HG03558 (cell line): ENCODE results near the gene ZNF488.
"Not testable (repeated sequence)": the region's sequence is repeated elsewhere in the genome, so short reads cannot be mapped to it uniquely, and the experiment has no call there.

Experiments
- ATAC-seq: cut with Tn5 transposase; IDR thresholded peaks from one replicate; pipeline ENCODE4 v1.9.1; 2021; ENCODE audit warnings: moderate number of reproducible peaks; ENCODE audit not compliant: unreplicated experiment; ENCODE audit errors: extremely low read depth

The ZNF488 gene, protein sequence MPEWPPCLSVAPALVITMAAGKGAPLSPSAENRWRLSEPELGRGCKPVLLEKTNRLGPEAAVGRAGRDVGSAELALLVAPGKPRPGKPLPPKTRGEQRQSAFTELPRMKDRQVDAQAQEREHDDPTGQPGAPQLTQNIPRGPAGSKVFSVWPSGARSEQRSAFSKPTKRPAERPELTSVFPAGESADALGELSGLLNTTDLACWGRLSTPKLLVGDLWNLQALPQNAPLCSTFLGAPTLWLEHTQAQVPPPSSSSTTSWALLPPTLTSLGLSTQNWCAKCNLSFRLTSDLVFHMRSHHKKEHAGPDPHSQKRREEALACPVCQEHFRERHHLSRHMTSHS

DNA sequence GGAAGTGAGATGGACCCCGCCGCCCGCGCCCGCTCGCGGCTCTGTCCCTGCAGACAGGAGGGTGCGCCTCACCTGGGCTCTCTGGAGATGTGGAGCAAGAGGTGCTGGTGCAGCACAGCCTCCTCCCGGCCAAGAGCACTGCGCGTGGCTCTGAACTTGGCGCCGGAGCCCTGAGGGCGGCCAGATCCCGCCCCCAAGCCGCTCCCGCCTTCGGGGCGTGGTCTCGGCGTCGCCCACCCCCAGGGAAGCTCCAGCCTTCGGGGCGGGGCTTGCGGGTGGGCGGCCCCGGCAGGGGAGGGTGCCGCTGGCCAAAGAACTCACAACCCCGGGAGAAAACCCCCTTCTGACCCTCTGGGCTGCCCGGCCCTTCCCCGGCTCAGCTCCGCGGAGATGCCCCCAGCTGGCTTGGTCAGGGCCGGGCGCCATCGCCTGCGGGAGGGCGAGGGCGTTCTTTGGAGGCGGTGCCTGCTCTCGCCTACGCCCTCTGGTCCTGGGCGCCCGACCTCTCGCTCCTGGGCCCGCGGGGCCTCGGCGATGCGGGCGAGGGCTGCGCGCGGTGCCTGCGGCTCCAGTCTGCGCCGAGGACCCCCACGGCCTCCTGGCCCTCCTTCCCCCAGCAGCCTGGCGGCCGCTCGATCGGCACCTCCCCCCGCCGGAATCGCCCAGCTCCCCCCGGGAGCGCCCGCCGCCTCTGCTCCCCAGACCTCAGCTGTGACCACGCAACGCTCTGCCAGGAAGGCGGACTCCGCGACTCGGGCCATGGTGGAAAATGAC lies at the start of gene ZNF488:
Gene ZNF488 (minus strand): TSS at position 146 of the 774 bp plus-strand sequence. CDS start 15,464 bp downstream, outside the sequence.
- ATAC-seq = peak; percentile 52

DNA sequence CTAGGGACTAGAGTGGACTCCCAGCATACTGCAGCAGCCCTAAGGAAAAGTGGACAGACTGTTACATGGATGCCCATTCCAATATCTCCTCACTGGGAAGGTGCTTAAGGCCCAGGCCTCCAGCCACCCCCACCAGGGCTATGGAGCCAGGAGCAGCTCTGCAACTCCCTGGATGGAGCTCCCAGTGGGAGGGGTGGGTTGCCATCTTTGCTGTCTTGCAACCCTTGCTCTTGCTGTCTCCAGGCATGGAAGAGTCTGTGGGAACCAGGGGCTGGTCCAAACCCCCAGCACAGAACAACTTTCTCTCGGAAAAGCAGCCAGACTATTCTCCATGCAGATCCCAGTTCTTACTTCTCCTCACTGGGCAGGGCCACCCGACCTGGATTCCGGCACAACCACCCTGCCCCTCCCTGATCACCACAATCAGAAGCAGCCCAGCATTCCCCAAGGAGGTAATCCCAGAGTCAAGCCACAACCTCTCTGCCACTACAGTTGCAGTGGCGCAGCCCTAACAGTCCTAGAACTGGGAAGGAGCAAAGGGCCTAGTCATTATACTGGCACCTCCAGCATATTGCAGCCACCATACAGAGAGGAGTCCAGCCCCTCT lies 41.8 kb upstream of the ZNF488 start:
- ATAC-seq = no peak

DNA sequence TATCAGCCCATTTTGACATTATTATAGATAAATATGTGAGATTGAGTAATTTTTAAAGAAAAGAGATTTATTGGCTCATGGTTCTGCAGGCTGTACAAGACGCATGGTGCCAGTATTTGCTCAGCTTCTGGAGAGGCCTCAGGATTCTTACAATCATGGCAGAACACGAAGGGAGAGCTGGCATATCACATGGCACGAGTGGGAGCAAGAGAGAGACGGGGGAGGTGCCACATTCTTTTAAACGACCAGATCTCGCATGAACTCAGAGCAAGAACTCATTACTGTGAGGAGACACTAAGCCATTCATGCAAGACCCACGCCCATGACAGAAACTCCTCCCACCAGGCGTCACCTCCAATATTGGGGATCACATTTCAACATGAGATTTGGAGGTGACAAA lies 40.1 kb upstream of the ZNF488 start:
- ATAC-seq = no peak

DNA sequence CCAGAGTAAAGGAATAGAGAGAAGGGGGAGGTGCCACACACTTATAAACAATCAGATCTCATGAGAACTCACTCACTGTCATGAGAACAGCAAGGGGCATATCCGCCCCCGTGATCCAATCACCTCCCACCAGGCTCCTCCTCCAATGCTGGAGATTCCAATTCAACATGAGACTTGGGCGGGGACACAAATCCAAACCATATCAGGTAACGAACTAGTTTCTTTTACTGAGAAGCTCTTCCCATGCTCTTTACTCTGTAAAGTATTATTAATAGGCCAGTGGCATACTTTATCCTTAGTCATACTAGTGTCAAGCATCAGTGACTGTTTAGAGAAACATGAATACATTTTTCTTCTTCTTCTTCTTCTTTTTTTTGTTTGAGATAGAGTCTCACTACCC lies 39.4 kb upstream of the ZNF488 start:
- ATAC-seq = no peak

DNA sequence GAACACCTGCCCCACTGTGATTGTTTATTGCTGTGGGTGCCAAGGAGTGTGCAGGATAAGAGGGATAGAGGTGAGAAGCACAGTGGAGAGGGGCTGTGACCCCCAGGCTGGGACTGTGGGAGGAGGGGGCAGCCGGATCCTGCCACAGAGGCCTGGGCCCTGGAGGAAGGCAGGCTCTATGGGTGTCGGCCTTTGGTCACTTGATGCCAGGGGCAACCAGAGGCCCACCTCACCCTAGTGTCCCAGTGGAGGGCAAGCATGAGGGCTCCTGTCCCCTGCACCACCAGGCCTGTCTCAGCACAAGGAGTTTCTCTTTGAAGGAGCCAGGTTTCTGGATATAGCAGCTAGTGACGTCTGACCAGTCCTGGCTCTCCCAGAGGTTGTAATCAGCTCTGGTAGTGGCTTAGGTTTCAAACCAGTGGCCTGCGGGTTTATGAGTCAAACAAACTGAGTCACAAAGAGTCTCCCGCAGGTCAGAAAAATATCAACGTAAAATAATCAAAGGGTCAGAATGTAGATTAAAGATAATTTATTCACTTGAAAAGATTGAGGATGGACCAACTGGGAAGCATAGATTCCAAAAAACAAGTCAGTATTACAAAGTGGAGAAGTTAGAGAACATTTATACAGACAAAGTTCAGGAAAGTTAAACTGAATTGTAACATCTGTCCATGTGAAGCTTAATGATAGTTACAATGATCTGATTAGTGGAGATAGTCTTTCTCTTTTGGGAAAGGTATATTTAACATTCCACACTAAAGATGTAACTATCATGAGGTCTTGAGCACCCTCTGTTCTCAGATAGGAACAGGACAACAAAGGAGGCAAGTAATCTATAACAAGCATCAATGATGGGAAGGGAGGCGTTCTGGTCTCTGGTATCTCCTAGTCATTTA lies 37.2 kb upstream of the ZNF488 start:
- ATAC-seq = no peak

DNA sequence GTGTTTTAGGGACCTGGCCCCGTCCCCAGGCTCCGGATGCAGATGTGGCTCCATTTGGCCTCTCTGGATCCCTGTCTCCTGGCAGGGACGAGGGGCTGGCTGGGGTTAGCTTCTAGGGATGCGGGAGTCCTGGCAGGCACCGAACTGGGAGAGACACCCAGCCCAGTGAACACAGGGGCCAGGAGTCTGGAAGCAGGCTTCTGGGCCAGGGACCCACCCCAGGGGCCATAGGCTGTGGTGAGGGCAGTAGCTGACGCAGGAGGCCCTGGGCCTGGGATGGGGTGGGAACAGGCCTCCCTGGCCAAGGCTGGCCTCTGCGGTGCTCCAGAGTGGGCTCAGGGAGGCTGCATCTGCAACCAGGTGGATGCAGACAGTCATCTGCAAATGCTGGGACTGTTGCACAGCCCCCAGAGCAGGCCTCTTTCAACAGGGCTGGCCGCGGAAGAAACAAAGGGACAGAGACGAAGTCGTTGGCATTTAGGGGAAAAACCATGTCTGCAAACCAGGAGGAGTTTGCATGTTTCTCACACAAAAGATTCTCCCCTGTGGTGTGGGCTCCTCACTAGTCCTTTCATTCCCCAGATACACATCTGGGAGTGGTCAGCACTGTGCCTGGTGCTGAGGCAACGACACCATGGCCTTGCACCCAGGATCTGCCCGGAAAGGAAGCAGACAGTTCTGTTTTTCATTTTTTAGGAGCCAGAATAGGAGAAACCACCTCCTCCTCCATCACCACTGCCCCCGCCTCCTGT lies 36.4 kb upstream of the ZNF488 start:
- ATAC-seq = no peak

DNA sequence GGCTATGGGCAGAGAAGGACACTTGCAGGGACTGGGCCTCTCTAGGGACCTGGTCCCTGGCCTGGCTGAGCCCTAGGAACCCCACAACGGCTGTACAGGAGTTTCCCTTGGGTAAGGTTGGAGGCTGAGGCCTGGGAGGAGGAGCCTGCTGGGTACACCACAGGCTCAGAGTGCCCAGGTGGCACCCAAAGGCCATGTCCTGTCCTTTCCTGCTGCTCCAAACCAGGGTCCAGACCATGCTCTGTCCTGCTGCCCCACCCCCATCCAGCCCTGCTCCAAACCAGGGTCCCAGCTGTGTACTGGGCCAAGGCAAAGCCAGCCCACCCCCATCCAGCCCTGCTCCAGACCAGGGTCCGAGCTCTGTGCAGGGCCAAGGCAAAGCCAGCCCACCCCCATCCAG lies 35.3 kb upstream of the ZNF488 start:
- no peak for ATAC-seq

DNA sequence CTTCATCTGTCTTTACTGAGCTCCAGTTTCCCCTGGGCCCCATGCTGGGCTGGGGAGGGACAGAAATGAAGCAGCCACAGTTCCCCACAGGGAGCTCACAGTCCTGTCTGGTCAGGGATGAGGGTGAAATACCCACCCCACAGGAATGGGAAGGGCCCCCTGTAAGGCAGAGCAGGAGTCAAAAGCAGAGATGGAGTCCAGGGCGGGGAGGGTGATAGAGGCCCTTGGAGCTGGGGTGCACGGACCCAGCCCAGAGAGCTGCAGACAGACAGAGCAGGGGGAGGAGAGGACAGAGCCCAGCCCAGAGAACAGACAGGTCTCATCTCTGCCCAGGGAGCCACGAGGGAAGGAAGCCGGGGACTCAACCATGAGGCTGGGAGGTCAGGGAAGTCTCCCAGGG lies 34.9 kb upstream of the ZNF488 start:
- no peak for ATAC-seq

DNA sequence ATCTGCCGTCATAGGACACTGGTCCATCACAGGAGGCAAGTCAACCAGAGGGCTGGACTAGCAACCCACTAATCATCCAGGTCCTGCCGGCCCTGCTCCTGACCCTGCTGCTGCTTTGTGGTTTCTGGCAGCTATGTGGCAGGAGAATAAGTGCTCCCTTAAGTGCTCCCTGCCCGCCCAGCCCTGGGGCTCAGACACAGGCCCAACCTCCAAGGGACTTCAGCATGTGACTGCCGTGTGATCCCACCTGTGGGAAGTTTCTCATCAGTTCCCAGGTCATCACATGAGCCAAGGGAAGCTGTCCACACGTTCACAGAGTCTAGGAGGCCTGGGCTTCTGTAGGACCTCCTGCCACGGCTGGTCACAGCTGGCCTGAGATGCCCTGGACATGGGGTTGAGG lies 34.2 kb upstream of the ZNF488 start:
- no peak for ATAC-seq

DNA sequence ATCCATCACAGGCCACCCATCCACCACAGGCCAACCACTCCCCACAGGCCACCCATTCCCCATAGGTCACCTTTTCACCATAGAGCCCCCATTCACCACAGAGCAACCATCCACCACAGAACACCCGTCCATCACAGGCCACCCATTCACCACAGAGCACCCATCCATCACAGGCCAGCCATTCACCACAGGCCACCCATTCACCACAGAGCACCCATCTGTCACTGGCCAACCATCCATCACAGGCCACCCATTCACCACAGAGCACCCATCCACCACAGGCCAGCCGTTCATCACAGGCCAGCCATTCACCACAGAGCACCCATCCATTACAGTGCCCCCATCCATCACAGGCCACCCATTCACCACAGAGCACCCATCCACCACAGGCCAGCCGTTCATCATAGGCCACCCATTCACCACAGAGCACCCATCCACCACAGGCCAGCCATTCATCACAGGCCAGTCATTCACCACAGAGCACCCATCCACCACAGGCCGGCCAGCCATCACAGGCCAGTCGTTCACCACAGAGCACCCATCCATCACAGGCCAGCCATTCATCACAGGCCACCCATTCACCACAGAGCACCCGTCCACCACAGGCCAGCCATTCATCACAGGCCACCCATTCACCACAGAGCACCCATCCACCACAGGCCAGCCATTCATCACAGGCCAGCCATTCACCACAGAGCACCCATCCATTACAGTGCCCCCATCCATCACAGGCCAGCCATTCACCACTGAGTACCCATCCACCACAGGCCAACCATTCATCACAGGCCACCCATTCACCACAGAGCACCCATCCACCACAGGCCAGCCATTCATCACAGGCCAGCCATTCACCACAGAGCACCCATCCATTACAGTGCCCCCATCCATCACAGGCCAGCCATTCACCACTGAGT lies 32.5 kb upstream of the ZNF488 start:
- ATAC-seq = not testable (repeated sequence)

DNA sequence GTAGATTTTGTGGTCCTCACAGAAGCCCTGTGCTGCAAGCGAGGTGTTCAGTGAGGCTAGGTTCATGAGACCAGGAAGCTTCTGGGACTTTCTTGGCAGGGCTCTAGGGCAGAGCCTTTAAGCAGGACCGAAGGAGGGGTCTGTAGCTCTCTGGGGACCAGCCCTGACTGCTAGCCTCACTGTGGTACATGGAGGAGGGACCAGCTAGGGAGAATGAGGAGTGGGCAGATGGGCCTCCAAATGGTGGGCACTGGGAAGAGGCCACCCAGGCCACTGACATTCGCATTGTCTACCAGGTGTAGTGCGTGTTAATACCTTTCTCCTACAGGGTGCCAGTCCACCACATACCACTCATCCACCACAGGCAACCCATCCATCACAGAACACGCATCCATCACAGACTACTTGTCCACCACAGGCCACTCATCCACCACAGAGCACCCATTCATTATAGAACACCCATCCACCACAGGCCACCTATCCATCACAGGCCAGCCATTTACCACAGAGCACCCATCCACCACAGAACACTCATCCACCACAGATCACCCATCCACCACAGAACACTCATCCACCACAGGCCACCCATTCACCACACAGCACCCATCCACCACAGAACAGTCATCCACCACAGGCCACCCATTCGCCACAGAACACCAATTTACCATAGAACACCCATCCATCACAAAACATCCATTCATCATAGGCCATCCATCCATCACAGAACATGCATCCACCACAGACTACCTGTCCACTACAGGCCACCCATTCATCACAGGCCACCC lies 31.6 kb upstream of the ZNF488 start:
- no peak for ATAC-seq

DNA sequence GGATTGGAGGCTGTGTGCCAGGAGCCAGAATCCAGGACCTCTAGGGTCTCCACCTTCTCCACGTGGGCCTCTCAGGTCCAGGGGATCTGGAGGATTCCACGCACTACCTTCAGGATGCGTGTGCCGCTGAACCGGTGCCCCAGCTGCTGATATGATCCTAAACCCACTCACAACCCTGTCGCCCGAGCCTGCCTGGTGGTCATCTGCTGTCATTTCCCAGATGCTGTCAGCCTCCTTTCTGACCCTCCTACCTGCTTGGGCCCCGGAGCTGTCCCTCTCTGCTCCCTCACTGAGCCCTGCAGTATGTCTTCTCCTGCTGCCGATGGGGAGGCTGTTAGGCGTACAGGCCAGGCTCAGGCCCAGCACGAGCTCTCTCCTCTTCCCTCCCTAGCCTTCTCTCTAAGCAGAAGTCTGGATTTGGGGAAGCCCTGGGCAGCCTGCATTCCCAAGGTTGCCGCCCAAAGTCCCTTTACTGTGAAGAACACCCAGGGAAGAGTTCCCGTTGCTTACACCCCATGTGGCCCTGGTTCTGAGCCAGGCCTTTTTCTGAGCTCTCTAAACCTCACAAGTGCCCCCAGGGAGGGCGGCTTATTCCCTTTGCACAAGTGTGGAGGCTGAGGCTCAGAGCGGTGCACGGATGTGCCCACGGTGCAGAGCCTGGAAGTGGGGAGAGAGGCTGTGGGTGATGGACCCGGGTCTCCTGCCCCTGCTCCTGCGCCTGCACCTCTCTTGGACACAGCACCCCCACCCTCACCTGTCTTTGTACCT lies 30.8 kb upstream of the ZNF488 start:
- ATAC-seq = no peak

DNA sequence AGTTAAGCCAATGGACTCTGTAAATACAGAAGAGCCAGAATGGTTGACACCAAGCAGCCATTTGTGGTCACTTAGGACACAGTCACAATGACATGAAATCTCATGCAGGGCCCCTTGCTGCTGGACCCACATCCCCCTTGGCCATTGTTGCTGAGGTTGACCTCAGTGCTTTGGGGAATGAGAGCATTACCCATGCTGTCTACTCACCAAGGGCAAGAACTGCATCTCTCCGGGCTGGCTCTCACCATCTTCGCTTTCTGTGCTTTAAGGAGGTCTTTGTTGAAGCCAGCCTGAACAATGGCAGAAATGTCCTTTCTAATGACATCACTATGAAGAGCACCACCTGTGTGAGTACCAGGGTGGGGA lies 30.1 kb upstream of the ZNF488 start:
- no peak for ATAC-seq

DNA sequence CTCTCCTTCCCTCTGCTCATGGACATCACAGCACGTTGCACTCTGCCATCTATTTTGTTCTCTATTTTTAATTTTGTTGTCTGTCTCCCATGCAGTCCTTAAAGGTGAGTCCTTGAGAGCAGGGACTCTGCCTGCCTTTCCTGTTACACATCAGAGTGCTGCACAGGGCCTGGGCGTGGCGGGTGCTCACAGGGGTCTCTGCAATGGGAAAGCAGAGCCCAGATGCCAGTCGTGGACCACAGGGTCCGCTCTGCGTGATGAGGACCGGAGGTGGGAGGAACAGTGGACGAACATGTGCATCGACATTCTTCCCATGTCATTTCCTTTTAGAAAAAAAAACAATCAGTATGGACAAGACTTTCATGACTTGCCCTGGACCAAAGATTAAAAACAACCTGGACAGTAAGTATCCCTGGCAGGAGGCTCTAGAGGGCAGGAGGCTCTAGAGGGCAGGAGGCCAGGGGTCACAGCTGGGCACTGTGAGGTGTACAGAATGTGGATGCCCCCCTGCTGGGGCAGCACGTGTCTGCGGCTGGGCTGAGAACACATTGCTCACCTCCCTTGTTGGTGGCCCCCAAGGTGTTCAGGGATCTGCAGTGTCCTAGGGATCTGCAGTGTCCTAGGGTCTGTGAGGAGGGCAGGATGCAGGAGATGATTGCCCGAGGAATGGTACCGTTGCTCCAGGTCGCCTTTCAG lies 29.6 kb upstream of the ZNF488 start:
- no peak for ATAC-seq

DNA sequence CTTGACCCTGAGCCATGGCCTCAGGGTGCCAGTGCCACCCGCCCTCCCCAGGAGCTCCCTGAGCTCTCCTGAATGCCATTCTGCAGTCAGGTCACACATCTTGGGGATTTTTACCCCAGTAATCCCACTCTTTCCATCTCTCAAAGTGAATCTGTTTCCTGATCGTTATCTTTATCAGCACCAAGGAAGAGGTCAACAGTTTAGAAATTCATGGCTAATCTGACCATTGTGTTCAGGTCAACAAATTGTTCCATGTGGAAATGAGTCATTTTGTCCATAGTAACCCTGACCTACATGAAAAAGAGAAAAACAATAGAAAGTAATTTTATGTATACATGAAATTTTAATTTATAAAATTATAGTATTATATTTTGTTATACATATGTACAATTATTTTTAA lies 28.8 kb upstream of the ZNF488 start:
- no peak for ATAC-seq

DNA sequence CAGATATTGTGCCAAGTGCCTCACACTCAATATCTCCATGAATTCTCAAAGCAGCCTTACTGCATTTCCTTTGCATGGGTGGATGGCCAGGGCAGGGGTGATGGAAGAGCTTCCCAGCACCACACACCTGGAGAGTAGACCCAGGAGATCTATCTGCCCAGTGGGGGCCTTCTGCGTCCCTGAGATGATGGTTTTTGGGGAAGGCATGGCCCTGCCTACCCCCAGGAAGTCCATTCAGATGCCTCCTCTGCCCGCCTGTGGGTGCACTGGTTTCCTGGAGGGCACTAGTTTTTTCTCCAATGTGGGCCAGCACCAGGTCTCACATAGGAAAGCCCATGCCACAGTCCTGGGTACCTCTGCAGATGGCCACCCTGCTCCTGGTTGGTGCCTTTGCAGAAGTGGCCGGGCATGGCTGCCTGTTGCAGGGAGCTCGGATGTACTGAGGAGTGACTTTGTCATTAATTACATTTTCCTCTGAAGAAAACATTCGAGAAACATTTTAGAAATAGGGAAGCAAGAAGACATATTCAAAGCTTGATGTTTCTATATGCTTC lies 28.2 kb upstream of the ZNF488 start:
- no peak for ATAC-seq
